HG03565 (cell line): Measurements from ENCODE around the gene HBA2.
"Not testable (repeated sequence)": the region's sequence is repeated elsewhere in the genome, so short reads cannot be mapped to it uniquely, and the experiment has no call there.

ENCODE experiments used
- ATAC-seq: cut with Tn5 transposase; IDR thresholded peaks from one replicate; pipeline ENCODE4 v1.9.1; 2021; ENCODE audit warnings: mild to moderate bottlenecking, moderate library complexity; ENCODE audit not compliant: unreplicated experiment

The HBA2 gene

GRCh38 chr16:191831-192230 is 19.2 kb downstream of the HBA2 start:
- ATAC-seq = no peak

GRCh38 chr16:192686-193085 is 20.0 kb downstream of the HBA2 start:
- no peak for ATAC-seq

- ATAC-seq = no peak
Observed at GRCh38 chr16:193441-193840, 20.8 kb downstream of the HBA2 start.

- ATAC-seq = no peak
Observed at GRCh38 chr16:194516-194915, 21.8 kb downstream of the HBA2 start.

GRCh38 chr16:200388-200787 is 27.7 kb downstream of the HBA2 start:
- ATAC-seq = no peak

- no peak for ATAC-seq
Observed at GRCh38 chr16:203246-203645, 30.6 kb downstream of the HBA2 start.

- not testable (repeated sequence) for ATAC-seq
Observed at GRCh38 chr16:204046-204445, 31.4 kb downstream of the HBA2 start.

- not testable (repeated sequence) for ATAC-seq
Observed at GRCh38 chr16:209359-209758, 36.7 kb downstream of the HBA2 start.

GRCh38 chr16:211631-212180 is 39.0 kb downstream of the HBA2 start:
- not testable (repeated sequence) for ATAC-seq

- no peak for ATAC-seq
Observed at GRCh38 chr16:212999-213398, 40.3 kb downstream of the HBA2 start.

GRCh38 chr16:220021-220420 is 47.3 kb downstream of the HBA2 start:
- no peak for ATAC-seq
